PFSK-1 (cell line): ENCODE results near the gene LCK.
A peak's percentile ranks its signal among the peaks of the same experiment; 100 is the strongest.

Experiments
- FOXP2 ChIP-seq: optimal IDR thresholded peaks from 2 replicates; pipeline ENCODE3; 2011; ENCODE audit warnings: borderline replicate concordance, control low read depth, inconsistent platforms; ENCODE audit not compliant: insufficient read depth; ENCODE audit errors: extremely low read length, extremely low read depth
- POLR2AphosphoS5 ChIP-seq: IDR thresholded peaks from 2 replicates; pipeline ENCODE4 v1.6.1; 2012; ENCODE audit warnings: low read depth, mild to moderate bottlenecking, control low read depth, low read length, moderate library complexity
- SIN3A ChIP-seq: IDR thresholded peaks from 2 replicates; pipeline ENCODE4 v1.6.1; 2012; ENCODE audit warnings: mild to moderate bottlenecking, low read length, moderate library complexity, borderline replicate concordance; ENCODE audit not compliant: insufficient read depth
- TAF1 ChIP-seq: IDR thresholded peaks from 2 replicates; pipeline ENCODE4 v1.6.1; 2012; ENCODE audit warnings: low read length, control low read depth, borderline replicate concordance; ENCODE audit not compliant: insufficient read depth
- TF ChIP-seq, protein P1 (sequence below), 2 experiments: IDR thresholded peaks; 2 replicates each; pipeline versions ENCODE4 v1.6.1 to v1.8.0; 2011 to 2012; ENCODE audit warnings: low read depth in 2 of 2, low read length in 2 of 2, control low read depth in 1 of 2, inconsistent platforms in 1 of 2, mild to moderate bottlenecking in 1 of 2, moderate library complexity in 1 of 2; ENCODE audit not compliant: insufficient read depth in 1 of 2

LCK gene

DNA sequence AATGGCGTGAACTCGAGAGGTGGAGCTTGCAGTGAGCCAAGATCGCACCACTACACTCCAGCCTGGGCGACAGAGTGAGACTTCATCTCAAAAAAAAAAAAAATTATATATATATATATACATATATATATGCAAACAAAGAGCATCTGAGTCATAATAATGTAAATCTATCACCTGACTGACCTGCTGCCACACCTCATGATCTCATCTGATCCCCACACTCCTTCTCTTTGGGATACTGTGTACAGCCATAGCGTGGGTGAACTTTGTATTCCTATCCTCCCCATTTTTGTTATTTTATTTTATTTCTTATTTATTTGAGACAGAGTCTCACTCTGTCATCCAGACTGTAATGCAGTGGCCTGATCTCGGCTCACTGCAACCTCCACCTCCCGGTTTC is 38.2 kb downstream of the LCK start:
- no peak for TF ChIP-seq POLR2AphosphoS5
- no peak for TF ChIP-seq SIN3A
- no peak for TF ChIP-seq TAF1
- TF ChIP-seq FOXP2 = no peak
- TF ChIP-seq, protein P1, sequence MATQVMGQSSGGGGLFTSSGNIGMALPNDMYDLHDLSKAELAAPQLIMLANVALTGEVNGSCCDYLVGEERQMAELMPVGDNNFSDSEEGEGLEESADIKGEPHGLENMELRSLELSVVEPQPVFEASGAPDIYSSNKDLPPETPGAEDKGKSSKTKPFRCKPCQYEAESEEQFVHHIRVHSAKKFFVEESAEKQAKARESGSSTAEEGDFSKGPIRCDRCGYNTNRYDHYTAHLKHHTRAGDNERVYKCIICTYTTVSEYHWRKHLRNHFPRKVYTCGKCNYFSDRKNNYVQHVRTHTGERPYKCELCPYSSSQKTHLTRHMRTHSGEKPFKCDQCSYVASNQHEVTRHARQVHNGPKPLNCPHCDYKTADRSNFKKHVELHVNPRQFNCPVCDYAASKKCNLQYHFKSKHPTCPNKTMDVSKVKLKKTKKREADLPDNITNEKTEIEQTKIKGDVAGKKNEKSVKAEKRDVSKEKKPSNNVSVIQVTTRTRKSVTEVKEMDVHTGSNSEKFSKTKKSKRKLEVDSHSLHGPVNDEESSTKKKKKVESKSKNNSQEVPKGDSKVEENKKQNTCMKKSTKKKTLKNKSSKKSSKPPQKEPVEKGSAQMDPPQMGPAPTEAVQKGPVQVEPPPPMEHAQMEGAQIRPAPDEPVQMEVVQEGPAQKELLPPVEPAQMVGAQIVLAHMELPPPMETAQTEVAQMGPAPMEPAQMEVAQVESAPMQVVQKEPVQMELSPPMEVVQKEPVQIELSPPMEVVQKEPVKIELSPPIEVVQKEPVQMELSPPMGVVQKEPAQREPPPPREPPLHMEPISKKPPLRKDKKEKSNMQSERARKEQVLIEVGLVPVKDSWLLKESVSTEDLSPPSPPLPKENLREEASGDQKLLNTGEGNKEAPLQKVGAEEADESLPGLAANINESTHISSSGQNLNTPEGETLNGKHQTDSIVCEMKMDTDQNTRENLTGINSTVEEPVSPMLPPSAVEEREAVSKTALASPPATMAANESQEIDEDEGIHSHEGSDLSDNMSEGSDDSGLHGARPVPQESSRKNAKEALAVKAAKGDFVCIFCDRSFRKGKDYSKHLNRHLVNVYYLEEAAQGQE (IDR thresholded peaks at IDR 0.05; ENCODE audit: insufficient read depth in 1 of 2, low read depth in 2 of 2, low read length in 2 of 2) = no peak

DNA sequence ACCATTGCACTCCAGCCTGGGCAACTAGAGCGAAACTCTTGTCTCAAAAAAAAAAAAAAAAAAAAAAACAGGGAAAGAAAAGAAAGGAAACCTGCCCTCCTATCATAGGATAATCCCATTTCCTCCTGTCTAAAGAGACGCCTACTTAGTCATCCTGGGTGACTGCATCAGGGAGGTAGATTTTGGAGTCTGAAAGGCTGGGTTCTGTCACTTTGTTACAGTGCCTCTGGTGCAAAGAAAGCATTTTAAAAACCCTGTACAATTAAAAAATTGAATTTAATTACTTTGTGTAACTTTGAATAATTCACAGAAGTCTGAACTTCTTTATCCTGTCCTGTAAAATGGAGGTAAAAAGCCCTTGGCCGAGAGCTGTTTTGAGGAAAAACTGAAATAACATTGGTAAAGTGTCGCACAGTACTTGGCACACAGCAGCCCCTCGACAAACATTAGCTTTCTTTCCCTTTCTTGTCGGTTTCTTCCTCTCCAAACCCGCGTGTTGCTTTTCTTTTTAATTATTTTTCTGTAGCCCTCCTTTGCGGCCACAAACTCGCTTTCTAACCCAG is 40.2 kb downstream of the LCK start:
- TF ChIP-seq POLR2AphosphoS5 = no peak

DNA sequence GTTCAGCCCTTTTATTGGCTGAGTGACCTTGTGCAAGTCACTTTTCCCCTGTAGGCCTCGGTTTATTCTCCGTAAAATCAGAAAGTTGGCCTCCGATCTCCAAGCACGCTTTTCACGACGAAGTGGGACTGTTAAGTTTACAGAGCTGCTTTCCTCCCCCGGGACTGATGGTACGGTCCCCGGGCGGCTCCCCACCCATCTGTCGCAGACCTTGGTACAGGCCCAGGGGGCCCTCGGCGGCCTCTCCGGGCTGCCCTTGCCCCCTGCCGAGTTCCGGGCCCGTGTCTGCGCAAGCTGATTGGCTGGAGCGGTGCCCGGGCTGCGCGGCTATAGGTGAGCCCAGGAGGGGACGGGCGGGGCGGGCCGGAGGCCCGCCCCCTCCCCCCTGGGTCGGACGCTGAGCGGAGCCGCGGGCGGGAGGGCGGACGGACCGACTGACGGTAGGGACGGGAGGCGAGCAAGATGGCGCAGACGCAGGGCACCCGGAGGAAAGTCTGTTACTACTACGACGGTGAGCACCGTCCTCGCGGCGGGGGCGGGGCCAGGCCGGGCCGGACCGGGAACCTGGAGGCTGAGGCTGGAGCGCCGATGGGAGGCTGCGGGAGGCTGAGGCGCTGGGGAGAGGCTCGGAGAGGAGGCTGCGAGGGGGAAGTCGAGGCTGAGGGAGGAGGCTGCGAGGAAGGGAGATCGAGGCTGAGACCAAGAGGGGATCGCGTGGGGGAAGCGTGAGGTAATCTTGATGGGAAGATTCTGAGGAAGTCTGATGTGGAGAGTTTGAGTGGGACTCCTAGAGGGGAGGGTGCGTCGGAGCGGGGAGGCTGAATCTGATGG is 40.9 kb downstream of the LCK start, which contains the start of gene HDAC1:
TSS of gene HDAC1 (plus strand) at position 376 of the 831 bp plus-strand sequence. CDS start at position 463, 87 bp downstream.
- TF ChIP-seq, protein P1 (IDR thresholded peaks at IDR 0.05; ENCODE audit: insufficient read depth in 1 of 2, low read depth in 2 of 2, low read length in 2 of 2) = no peak
- TF ChIP-seq POLR2AphosphoS5 (peak; percentile 52; the same call in 1 of the 2 replicates), TAF1 (no peak), SIN3A (no peak), FOXP2 (no peak)

DNA sequence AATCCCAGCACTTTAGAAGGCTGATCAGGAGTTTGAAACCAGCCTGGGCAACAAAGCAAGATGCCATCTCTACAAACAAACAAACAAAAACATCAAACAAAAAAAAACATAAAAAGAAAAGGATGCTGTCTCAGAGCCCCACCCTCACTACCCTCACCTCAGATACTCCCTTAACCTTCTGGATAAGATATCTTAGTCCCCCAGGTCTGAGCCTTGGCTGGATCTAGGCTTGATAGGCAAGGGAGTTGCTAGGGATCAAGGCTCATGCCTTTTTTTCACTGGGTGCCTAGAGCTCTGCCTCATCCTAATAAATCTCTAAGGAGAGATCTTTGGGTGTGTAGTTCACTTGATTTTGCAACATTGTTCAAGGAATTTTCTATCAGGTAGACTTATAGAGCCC is 48.3 kb downstream of the LCK start:
- TF ChIP-seq SIN3A (no peak), POLR2AphosphoS5 (no peak), FOXP2 (no peak), TAF1 (no peak)
- TF ChIP-seq, protein P1 (IDR thresholded peaks at IDR 0.05; ENCODE audit: insufficient read depth in 1 of 2, low read depth in 2 of 2, low read length in 2 of 2) = no peak

DNA sequence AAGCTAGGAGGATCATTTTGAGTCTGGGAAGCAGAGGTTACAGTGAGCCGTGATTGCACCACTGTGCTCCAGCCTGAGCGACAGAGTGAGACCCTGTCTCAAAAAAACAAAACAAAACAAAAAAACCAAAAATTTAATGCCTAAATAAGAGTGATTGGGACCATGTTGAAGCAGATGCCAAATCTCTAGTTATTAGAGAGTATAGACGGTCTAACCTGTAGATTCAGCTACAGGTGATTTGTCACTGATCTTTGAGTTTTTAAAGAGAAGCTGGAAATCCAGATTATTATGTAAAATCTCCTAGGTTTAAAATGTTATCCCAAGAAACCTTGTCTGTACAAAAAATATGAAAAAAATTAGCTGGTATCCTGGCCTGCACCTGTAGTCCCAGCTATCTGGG is 52.3 kb downstream of the LCK start:
- TF ChIP-seq, protein P1 (IDR thresholded peaks at IDR 0.05; ENCODE audit: insufficient read depth in 1 of 2, low read depth in 2 of 2, low read length in 2 of 2) = no peak
